Bone marrow (tissue), 2 donors: Measurements from ENCODE around the gene NLRC5.

ENCODE experiments used
- DNase-seq, 2 donors: peaks; one replicate each; lab custom pipeline; 2025; lab: John Stamatoyannopoulos, UW

The NLRC5 gene

DNA sequence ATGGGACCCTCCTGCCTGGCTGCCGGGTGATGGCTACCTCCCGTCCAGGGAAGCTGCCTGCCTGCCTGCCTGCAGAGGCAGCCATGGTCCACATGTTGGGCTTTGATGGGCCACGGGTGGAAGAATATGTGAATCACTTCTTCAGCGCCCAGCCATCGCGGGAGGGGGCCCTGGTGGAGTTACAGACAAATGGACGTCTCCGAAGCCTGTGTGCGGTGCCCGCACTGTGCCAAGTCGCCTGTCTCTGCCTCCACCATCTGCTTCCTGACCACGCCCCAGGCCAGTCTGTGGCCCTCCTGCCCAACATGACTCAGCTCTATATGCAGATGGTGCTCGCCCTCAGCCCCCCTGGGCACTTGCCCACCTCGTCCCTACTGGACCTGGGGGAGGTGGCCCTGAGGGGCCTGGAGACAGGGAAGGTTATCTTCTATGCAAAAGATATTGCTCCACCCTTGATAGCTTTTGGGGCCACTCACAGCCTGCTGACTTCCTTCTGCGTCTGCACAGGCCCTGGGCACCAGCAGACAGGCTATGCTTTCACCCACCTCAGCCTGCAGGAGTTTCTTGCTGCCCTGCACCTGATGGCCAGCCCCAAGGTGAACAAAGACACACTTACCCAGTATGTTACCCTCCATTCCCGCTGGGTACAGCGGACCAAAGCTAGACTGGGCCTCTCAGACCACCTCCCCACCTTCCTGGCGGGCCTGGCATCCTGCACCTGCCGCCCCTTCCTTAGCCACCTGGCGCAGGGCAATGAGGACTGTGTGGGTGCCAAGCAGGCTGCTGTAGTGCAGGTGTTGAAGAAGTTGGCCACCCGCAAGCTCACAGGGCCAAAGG, 36.8 kb downstream of the NLRC5 start:
- peak in 1 of 2 donors; percentile 84 for DNase-seq

DNA sequence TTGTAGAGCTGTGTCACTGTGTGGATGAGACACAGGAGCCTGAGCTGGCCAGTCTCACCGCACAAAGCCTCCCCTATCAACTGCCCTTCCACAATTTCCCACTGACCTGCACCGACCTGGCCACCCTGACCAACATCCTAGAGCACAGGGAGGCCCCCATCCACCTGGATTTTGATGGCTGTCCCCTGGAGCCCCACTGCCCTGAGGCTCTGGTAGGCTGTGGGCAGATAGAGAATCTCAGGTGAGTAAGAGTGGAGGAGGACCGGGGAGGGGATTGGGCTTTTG, 37.4 kb downstream of the NLRC5 start:
- DNase-seq: no peak

DNA sequence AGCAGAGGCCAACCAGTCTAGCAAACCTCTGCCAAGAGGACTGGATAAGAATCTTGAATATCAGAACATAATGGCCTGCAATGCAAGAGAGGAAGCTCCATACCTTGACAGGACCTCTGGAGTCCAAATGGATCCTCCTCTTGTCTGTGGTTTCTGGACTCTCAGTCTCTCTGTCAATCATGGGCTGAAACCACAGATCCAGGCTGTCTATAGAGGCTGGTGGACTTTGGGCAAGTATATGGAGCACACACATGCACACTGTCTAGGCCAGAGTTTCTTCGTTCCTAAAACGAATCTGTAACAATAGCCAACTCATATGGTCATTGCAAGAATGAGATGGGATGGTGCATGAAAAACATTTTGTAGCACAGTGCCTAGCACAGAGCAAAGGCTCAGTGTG, 37.7 kb downstream of the NLRC5 start:
- no peak for DNase-seq

DNA sequence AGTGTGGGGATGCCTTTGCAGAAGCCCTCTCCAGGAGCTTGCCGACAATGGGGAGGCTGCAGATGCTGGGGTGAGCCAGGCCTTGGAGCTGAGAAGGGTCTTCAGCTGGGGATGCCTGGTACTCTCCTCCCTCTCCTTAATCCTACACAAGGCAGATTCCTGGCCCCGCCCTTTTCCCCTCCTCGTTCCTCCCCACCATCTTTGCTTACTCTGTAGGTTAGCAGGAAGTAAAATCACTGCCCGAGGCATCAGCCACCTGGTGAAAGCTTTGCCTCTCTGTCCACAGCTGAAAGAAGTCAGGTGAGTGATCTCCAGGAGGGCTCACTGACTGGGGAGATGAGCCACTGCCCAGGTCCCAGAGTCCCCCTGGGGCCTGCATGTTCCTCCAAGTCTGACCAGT, 38.7 kb downstream of the NLRC5 start:
- DNase-seq: no peak

DNA sequence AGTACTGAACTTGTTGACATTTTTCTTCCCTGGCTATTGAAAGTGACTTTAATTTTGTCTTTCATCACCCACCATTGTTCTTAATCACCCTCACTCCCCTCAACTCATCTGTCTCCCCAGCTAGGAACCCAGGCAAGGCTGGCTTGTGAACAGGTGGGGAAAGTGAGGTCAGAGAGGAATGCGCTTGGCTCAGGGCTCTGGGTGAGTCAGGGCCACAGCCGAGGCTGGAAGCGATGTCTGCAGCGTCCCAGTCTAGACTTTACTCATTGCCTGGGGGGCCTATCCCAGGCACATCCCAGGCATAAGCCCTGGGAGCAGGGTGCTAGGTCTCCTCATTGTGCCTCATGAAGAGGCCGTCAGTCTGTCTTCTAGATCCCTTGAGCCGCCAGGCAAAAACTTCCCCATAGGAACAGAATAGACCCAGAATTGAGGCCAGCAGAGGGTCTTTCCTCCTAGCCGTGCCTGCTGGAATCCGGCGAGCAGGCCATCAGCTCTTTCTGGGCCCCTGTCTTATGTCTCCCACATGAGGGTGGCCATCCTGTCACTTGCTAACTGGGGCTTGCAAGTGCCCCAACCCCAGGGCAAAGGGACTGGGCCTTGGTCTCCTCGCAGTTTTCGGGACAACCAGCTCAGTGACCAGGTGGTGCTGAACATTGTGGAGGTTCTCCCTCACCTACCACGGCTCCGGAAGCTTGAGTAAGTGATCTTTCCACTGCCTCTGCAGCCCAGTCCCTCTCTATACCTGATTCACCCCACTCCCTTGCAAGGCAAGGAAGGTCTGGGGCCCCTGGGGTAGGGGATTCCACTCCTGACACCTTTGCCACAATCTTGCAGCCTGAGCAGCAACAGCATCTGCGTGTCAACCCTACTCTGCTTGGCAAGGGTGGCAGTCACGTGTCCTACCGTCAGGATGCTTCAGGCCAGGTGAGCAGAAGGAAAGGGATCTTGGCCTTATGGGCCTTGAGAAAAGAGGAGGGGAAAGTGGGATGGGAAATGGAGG, 40.1 kb downstream of the NLRC5 start:
- no peak for DNase-seq

DNA sequence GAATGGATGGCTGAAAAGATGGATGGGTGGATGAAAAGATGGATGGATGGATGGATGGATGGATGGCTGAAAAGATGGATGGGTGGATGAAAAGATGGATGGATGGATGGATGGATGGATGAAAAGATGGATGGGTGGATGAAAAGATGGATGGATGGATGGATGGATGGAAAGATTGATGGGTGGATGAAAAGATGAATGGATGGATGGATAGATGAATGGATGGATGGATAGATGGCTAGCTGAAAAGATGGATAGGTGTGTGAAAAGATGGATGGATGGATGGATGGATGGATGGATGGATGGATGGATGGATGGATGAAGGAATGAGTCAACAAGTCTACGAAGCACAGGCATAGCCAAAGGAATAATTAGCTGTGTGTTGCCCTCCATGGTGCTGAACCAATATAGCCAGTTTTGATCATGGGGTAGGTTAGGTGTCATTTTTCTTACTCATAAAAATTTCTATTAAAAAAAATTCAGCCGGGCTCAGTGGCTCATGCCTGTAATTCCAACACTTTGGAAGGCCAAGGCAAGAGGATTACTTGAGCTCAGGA, 41.1 kb downstream of the NLRC5 start:
- no peak for DNase-seq

DNA sequence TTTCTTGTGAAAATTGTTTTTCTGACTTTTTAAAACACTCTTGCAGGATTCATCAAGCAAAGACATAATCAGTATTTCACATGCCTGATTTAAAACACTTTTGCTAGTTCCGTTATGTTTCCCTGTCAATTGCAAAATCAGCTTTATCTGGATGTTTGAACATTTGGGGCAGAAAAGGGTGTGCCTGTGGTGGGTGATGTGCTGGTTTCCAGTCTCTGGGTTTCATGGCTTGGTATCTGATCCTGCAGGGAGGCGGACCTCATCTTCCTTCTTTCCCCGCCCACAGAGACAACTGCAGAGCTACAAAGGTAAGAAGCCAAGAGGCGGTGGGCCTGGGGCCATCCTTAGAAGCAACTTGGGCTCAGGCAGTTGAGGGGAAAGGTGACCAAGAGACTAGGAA, 41.8 kb downstream of the NLRC5 start:
- no peak for DNase-seq

DNA sequence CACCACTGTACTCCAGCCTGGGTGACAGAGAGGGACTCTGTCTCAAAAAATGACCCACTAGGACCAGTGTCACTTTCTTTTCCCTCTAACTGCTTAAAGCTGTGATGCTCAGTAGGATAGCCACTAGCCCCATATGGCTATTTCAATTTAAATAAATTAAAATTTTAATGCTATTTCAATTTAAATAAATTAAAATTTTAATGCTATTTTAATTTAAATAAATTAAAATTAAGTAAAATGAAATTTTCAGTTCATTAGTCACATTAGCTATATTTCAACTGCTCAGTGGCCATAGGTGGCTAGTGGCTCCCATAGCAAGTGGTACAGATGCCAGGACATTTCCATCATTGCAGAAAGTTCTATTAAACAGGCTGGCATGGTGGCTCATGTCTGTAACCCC, 43.0 kb downstream of the NLRC5 start:
- no peak for DNase-seq

DNA sequence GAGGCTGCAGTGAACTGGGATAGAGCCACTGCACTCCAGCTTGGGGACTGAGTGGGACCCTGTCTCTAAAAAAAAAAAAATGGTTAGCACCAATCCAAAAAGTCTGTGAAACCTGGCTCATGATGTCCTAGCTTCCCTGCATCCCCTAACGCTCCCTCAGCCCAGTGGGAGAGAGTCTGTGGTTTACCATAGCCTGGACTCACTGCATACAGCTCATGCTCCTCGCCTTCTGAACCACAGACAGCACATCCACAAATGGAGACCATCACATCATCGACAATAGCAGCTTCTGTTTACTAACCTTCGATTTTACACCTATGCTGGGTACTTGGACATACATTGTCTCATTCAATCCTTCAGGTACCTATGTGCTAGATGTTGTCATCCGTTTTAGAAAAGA, 43.6 kb downstream of the NLRC5 start:
- no peak for DNase-seq

DNA sequence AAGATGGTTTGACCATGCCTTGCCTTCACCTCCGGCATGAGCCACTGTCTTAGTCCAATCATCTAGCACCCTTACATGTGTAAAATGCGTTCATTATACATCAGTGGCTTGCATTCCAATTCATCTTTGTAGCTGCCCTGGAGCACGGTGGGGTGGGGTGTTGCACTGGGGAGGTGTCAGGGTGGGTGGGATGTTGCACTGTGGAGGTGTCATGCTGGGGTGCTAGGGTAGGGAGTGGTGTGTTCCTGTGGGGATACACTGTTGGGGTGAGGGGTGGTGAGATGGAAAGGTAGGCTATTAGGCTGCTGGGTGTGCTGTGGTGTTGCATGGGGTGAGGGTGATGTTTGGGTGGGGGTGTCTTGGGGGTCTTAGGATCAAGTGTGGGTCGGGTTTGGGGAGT, 47.0 kb downstream of the NLRC5 start:
- DNase-seq: no peak

DNA sequence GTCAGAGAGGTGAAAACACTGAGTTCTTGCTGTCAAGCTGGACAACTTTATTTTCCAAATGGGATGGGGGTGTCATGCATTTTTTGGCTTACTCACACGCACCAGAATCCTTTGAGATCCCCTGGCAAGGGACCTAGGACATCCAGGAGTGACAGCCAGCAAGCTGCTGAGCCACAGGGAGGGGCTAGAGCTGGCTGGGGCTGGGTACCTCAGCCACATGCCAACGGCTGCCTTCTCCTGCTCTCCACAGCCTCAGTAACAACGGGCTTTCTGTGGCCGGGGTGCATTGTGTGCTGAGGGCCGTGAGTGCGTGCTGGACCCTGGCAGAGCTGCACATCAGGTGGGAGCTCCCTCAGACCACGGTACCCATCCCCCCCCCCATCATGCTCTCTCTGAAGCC, 47.6 kb downstream of the NLRC5 start:
- DNase-seq: no peak

DNA sequence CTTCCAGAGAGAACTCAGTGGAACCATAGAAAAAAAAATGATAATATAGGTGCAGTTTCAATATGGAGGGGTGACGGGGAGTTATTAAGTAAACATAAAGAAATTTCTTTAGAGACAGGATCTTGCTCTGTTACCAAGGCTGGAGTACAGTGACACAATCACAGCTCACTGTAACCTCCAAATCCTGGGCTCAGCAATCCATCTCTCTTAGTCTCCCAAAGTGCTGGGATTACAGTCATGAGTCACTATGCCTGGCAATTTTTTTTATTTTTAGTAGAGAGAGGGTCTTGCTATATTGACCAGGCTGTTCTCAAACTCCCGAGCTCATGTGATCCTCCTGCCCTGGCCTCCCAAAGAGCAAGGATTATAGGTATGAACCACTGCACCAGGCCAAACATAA, 48.8 kb downstream of the NLRC5 start:
- no peak for DNase-seq

DNA sequence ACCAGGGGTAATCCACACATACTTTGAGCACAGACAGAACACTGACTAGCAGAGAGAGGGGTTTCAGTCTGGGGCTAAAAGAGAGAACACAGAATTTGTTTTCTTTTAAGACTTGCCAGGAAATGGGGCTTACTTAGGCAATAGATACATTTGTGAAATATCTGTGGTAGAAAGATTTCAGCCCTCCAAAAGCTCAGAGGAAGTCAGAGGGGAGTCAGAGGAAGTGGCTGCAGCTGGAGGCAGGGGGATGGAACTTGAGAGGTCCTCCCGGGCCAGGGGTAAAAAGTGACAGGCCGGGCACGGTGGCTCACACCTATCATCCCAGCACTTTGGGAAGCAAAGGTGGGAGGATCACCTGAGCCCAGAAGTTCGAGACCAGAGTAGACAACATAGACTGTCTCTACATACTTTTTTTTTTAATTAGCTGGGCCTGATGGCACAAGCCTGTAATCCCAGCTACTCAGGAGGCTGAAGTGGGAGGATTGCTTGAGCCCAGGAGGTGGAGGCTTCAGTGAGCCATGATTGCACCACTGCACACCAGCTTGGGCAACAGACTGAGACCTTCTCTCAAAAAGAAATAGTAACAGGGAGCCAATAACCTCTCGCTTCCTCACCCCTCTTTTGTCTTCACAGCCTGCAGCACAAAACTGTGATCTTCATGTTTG, 49.9 kb downstream of the NLRC5 start:
- DNase-seq: peak in 1 of 2 donors; percentile 72

DNA sequence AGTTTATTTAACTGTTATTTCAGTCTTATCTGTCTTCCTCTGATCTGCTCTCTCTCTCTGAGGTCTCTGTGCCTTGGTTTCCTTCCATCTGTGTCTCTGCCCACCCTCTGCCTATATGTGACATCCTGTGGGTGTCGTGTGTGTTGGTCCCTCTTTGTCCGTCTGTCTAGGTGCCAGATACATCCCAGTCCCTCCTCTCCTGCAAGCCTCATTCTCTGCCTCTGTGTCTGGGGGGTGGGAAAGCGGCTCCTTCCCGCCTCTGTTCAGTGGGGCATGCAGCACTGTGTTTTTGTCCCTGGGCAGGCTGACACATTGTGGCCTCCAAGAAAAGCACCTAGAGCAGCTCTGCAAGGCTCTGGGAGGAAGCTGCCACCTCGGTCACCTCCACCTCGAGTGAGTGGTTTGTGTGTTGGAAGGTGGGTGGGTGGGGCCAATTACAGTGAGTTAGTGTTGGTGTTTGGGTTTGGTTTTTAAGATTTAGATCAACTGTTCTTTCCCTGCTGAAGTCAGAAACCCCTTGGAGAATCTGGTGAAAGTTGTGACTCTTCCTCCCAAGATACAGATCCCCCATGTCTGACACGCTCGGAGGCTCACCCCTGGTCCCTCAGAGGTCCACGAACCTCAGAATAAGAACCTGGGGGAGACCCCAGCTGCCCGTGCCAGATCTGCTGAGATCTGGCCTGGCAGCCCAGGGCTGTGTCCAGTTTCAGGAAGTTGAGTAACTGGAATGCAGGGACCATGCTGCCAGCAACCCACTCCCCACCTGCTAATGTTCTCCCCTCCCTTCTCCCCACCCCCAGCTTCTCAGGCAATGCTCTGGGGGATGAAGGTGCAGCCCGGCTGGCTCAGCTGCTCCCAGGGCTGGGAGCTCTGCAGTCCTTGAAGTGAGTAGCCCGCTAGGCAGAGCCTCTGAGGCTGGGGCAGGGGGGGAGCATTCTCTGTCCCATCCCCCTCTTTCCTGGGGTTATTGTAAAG, 52.1 kb downstream of the NLRC5 start:
- DNase-seq: no peak

DNA sequence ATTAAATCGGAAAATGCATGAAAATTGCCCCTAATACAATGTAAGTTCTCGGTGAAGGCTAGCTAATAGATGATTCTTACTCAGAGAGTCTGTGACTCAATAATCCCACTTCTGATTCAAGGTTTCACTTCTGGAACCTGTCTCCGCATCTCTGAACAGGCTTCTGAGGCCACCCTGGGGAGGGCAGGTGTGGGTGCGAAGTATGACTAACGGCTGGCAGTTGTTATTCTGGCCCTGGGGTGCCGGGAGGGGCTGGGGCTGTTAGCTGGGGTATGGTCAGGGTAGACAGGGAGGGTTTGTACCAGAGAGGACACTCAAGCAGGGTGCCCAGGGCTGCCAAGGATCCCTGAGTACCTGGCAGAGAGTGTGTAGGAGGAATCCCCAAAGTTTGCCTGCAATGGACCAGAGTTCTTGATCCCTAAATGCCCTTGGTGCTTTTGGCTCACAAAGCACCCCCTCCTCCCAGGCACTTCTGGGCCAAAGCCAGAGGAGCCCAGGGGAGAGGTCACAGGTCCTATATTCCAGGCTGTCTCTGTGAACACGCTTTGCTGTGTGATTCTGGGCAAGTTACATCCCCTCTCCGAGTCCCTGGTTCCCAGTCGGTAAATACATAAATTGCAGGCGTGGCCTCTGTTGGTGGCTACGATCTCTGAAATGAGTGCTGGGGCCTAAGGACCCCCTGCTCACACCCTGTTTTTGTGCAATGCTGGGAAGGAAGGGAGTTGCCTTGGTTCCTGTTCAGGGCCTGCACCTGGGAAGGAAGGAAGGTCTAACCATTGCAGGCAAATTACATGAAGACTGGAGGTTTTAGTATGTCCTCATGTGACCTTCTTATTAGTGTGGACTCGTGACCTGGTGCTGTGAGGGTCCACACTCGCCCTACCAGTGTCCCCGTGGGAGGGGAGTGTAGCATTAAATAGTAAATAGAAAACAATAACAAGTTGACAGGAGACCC, 53.1 kb downstream of the NLRC5 start:
- DNase-seq: no peak

DNA sequence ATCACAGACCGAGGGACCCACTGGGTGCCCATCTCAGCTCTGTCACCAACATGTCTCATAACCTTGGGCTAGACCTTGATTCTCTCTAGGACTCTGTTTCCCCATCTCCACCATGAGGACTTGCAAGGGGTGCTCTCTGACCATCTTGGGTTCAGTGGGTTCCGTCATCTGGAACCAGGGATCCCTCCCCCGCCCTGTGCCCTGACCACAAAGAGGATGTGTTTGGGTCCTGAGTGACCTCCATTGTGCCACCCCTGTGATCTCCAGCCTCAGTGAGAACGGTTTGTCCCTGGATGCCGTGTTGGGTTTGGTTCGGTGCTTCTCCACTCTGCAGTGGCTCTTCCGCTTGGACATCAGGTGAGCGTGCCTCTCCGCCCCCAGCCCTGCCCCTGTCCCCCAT, 53.9 kb downstream of the NLRC5 start:
- no peak for DNase-seq

DNA sequence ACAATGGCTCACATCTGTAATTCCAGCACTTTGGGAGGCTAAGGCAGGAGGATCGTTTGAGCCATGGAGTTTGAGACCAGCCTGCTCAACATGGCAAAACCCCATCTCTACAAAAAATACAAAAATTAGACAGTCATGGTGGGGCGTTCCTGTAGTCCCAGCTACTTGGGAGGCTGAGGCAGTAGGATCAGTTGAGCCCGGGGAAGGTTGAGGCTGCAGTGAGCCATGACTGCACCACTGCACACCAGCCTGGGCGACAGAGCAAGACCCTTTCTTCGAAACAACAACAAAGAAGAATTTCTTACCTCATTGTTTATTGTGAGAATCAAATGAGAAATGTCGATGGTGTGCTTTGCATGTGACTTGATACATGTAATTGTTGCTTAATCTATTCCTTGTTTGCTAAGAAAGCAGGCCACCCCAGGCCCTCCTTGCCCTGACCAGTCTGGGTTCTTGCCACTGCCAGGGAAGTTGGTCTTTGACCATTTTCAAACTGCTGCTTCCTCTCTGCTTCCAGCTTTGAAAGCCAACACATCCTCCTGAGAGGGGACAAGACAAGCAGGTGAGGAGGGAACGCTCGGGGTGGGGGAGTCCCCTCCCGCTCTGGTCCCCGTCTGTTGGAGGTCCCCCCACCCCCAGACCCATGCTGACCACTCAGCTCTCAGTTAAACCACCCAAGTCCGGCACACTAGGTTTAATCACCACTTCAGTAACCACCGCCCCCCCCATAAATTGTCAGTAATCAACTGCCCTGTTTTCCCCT, 55.8 kb downstream of the NLRC5 start:
- no peak for DNase-seq

DNA sequence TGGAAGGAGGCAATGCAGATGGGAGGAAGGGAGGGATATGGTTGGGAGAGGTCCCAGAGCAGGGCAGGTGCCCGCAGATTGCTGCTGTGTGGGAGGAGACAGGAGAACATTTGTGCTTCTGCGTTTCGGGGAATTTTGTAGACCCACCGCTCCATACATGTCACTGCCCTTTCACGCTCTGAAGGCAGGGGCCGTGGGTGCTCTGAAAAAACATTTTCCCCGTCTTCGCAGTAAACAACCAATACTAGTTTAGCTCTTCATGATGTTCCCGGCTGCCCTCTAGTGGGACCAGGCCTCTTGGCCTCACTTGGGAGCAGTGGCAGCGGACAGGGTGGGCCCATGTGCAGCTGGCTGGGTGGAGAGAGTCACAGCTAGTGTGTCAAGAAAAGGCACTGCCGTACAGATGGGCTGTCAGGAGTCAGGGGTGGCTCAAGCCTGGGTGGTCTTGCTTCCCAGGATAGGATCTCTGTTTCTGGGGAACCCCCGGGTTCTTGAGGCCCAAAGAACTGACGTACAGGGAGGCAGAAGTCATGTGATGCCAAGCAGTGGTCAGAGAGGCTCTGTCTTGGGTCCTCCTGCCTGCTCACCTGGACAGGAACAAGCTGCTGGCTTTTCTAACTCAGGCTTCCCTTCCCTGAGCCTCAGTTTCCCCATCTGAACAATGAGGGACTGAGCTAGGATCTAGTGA, 56.5 kb downstream of the NLRC5 start:
- no peak for DNase-seq

DNA sequence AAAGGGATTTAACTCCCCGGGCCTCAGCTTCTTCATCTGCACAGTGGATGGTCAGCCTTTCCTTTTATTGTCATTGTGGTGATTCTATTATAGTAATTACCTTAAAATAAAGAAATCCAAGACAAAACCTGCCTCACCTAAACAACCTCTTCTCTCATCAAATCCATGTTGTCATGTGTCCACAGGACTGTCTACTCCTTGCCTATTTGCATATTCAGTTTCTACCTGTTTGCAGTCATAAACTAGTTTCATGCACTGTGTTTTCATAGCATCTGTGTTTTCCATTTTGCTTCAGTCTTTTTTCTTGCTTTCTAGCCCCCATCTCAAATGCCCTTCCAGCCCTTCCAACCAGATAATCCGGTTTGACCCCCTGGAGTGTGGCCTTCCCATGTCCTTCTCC, 58.7 kb downstream of the NLRC5 start:
- no peak for DNase-seq
